ENCODE data around the gene TRIP4. TPM values are rescaled to one million over a fixed set of nuclear protein-coding genes. Genes with fewer than 3 reads are reported as not detected.

TRIP4 gene
- total RNA-seq (10 to 100 TPM; 23.0 to 24.6 TPM), polyA plus RNA-seq (ENCODE audit: insufficient read length in 6 of 6) (10 to 100 TPM; 35.3 to 47.4 (median 43.1) TPM)
- long read RNA-seq, donor 1, transcript TRIP4-201 (13 exons, 2,045 nt), result major isoform, 7 of 7 reads
- long read RNA-seq, donor 1, partial matches to known transcripts, result 0 of 7 reads
- long read RNA-seq, donor 1, other reads (novel, unspliced or antisense), result 0 of 7 reads
- long read RNA-seq, donor 2, transcript TRIP4-201 (13 exons, 2,045 nt), result major isoform, 6 of 6 reads
- long read RNA-seq, donor 2, partial matches to known transcripts, result 0 of 6 reads
- long read RNA-seq, donor 2, other reads (novel, unspliced or antisense), result 0 of 6 reads
- long read RNA-seq, donor 3, transcript TRIP4-201 (13 exons, 2,045 nt), result major isoform, 11 of 11 reads
- long read RNA-seq, donor 3, partial matches to known transcripts, result 0 of 11 reads
- long read RNA-seq, donor 3, other reads (novel, unspliced or antisense), result 0 of 11 reads
- long read RNA-seq, donor 4, transcript TRIP4-201 (13 exons, 2,045 nt), result major isoform, 9 of 16 reads
- long read RNA-seq, donor 4, partial matches to known transcripts, result 1 of 16 reads
- long read RNA-seq, donor 4, other reads (novel, unspliced or antisense), result 6 of 16 reads
- long read RNA-seq, donor 5, transcript TRIP4-201 (13 exons, 2,045 nt), result major isoform, 7 of 7 reads
- long read RNA-seq, donor 5, partial matches to known transcripts, result 0 of 7 reads
- long read RNA-seq, donor 5, other reads (novel, unspliced or antisense), result 0 of 7 reads
- long read RNA-seq, donor 6, transcript TRIP4-201 (13 exons, 2,045 nt), result major isoform, 11 of 17 reads
- long read RNA-seq, donor 6, partial matches to known transcripts, result 6 of 17 reads
- long read RNA-seq, donor 6, other reads (novel, unspliced or antisense), result 0 of 17 reads
- long read RNA-seq, donor 7, partial matches to known transcripts, result 0 of 3 reads
- long read RNA-seq, donor 7, other reads (novel, unspliced or antisense), result 0 of 3 reads
- long read RNA-seq, donor 8, transcript TRIP4-201 (13 exons, 2,045 nt), result major isoform, 5 of 5 reads
- long read RNA-seq, donor 8, partial matches to known transcripts, result 0 of 5 reads
- long read RNA-seq, donor 8, other reads (novel, unspliced or antisense), result 0 of 5 reads
- long read RNA-seq, donor 9, result 0 reads
- long read RNA-seq, donor 10, transcript TRIP4-201 (13 exons, 2,045 nt), result major isoform, 9 of 10 reads
- long read RNA-seq, donor 10, partial matches to known transcripts, result 1 of 10 reads
- long read RNA-seq, donor 10, other reads (novel, unspliced or antisense), result 0 of 10 reads
- long read RNA-seq, donor 11, result 0 reads
- long read RNA-seq, donor 12, partial matches to known transcripts, result 0 of 3 reads
- long read RNA-seq, donor 12, other reads (novel, unspliced or antisense), result 0 of 3 reads

GRCh38 chr15:64387562-64388168, at the start of gene TRIP4:
TRIP4 (plus strand) TSS chr15:64387836; CDS start chr15:64387864, 28 bp downstream.
- H3K36me3 ChIP-seq, result peaks cover 0 to 3% of the 10 kb centered on the region in 2 donors
- peak; percentile 100 for ATAC-seq
- intact Hi-C loops (cut with DNase I), result no loop called here

GRCh38 chr15:64340355-64340754, 47.3 kb upstream of the TRIP4 start:
- Histone ChIP-seq H3K27ac (no peak overlapping the region), H3K27me3 (no peaks in the 10 kb centered on the region), H3K36me3 (peaks cover 0 to 9% of the 10 kb centered on the region in 2 donors), H3K9me3 (no peaks in the 10 kb centered on the region), H3K4me1 (peaks cover 0 to 20% of the 10 kb centered on the region in 2 donors), H3K4me3 (no peak overlapping the region)
- DNase-seq, result no peak
- intact Hi-C loops (cut with DNase I), result no loop called here
- no peak for TF ChIP-seq CTCF (IDR thresholded peaks at IDR 0.05)
- no peak for ATAC-seq

More at GRCh38 chr15:64387562-64388168, at the start of gene TRIP4:
- no peaks in the 10 kb centered on the region for H3K27me3 ChIP-seq
- H3K4me1 ChIP-seq, result peaks cover 13 to 16% of the 10 kb centered on the region in 2 donors
- DNase-seq, result peak; percentile 87 to 98 (median 96)
- H3K9me3 ChIP-seq, result no peaks in the 10 kb centered on the region
- peak in 1 of 2 donors; percentile 23 for TF ChIP-seq CTCF (IDR thresholded peaks at IDR 0.05)
- H3K27ac ChIP-seq, result peak within 1 kb of the TSS; percentile 86 to 90
- peak within 1 kb of the TSS; percentile 71 to 73 for H3K4me3 ChIP-seq

- Histone ChIP-seq H3K9me3 (no peaks in the 10 kb centered on the region), H3K27me3 (no peaks in the 10 kb centered on the region), H3K4me3 (no peak overlapping the region), H3K36me3 (peaks cover 0 to 9% of the 10 kb centered on the region in 2 donors), H3K27ac (peak overlapping the region in 1 of 2 donors; percentile 53), H3K4me1 (peaks cover 0 to 20% of the 10 kb centered on the region in 2 donors)
- DNase-seq (peak in 1 of 4 donors; percentile 47), ATAC-seq (peak; percentile 92)
- intact Hi-C loops (cut with DNase I), result no loop called here
- no peak for TF ChIP-seq CTCF (IDR thresholded peaks at IDR 0.05)
Measured at GRCh38 chr15:64341961-64342360, 45.7 kb upstream of the TRIP4 start.

- intact Hi-C loops (cut with DNase I), result no loop called here
- no peaks in the 10 kb centered on the region for H3K9me3 ChIP-seq
- no peak for TF ChIP-seq CTCF (IDR thresholded peaks at IDR 0.05)
- no peak overlapping the region for H3K4me3 ChIP-seq
- peaks cover 0 to 21% of the 10 kb centered on the region in 2 donors for H3K36me3 ChIP-seq
- H3K4me1 ChIP-seq, result peaks cover 0 to 20% of the 10 kb centered on the region in 2 donors
- ATAC-seq (no peak), DNase-seq (no peak)
- no peaks in the 10 kb centered on the region for H3K27me3 ChIP-seq
- H3K27ac ChIP-seq, result no peak overlapping the region
Measured at GRCh38 chr15:64343222-64343621, 44.4 kb upstream of the TRIP4 start.
